ENCODE data around the gene ZNRF2. TPM values are rescaled to one million over a fixed set of nuclear protein-coding genes. Genes with fewer than 3 reads are reported as not detected.

ZNRF2 gene
- total and polyA plus RNA-seq, 2 of the 13 experiments (the other 11 are each of a cell fraction or from before 2014, with no cell fraction given): 3.5 to 7.7 TPM

GRCh38 chr7:30412782-30413504, 128.5 kb downstream of the ZNRF2 start (continued):
- 0 out of 2 replicates have a peak, but pooled peaks have one; percentile 21 for TF ChIP-seq HMG20A (CRISPR knock-in tag; IDR thresholded peaks at IDR 0.05; ENCODE audit: borderline replicate concordance)
- peak; percentile 49 for TF ChIP-seq BCL6 (CRISPR knock-in tag; IDR thresholded peaks at IDR 0.05)
- no peak for TF ChIP-seq ZNF558 (CRISPR knock-in tag; IDR thresholded peaks at IDR 0.05; ENCODE audit: borderline replicate concordance)
- 0 out of 2 replicates have a peak, but pooled peaks have one; percentile 31 for TF ChIP-seq ZNF414 (CRISPR knock-in tag; IDR thresholded peaks at IDR 0.05)
- TF ChIP-seq ETV5 (CRISPR knock-in tag; IDR thresholded peaks at IDR 0.05; ENCODE audit: borderline replicate concordance): 0 out of 2 replicates have a peak, but pooled peaks have one; percentile 29
- TF ChIP-seq ARNTL (CRISPR knock-in tag; IDR thresholded peaks at IDR 0.05): no peak
- no peak for TF ChIP-seq ZNF652 (CRISPR knock-in tag; IDR thresholded peaks at IDR 0.05; ENCODE audit: borderline replicate concordance, low read depth)
- no peak for TF ChIP-seq ZBTB37 (CRISPR knock-in tag; IDR thresholded peaks at IDR 0.05)
- TF ChIP-seq ZFP62 (CRISPR knock-in tag; IDR thresholded peaks at IDR 0.05): no peak
- TF ChIP-seq CBX2 (IDR thresholded peaks at IDR 0.05; ENCODE audit: low read depth, low read length): no peak
- TF ChIP-seq CBX2 (CRISPR knock-in tag; IDR thresholded peaks at IDR 0.05; ENCODE audit: low read depth): no peak
- no peak for TF ChIP-seq MIER2 (CRISPR knock-in tag; IDR thresholded peaks at IDR 0.05)
- 0 out of 2 replicates have a peak, but pooled peaks have one; percentile 42 for TF ChIP-seq ZNF331 (CRISPR knock-in tag; IDR thresholded peaks at IDR 0.05)
- no peak for TF ChIP-seq SMAD9 (CRISPR knock-in tag; IDR thresholded peaks at IDR 0.05)
- TF ChIP-seq RXRB (CRISPR knock-in tag; IDR thresholded peaks at IDR 0.05; ENCODE audit: borderline replicate concordance): peak; percentile 36; the same call in 1 of the 2 replicates
- no peak for TF ChIP-seq SKIL (CRISPR knock-in tag; IDR thresholded peaks at IDR 0.05; ENCODE audit: borderline replicate concordance)
- no peak for TF ChIP-seq YEATS4 (CRISPR knock-in tag; IDR thresholded peaks at IDR 0.05; ENCODE audit: borderline replicate concordance)
- no peak for TF ChIP-seq NR2F6 (IDR thresholded peaks at IDR 0.05)
- no peak for TF ChIP-seq NR2F6 (CRISPR knock-in tag; IDR thresholded peaks at IDR 0.05)
- TF ChIP-seq ZNF597 (CRISPR knock-in tag; IDR thresholded peaks at IDR 0.05): no peak

All from HepG2 (cell line).